ENCODE measurements around the gene ASPN.

Gene ASPN

GRCh38 chr9:92510747-92511146 lies 28.4 kb upstream of the ASPN start:
- H3K4me1 ChIP-seq (ENCODE audit: control insufficient read depth, insufficient read depth, low read depth, low read length), result peaks cover 6% of the 10 kb centered on the region
- no peak overlapping the region for H4K8ac ChIP-seq (ENCODE audit: low read length)
- H2AFZ ChIP-seq (ENCODE audit: low read depth, low read length), result no peak overlapping the region
- no peak overlapping the region for H3K4me3 ChIP-seq (ENCODE audit: insufficient read depth in 1 of 2, low read depth in 1 of 2, low read length in 2 of 2)
- H2BK15ac ChIP-seq (ENCODE audit: low read depth, poor library complexity, severe bottlenecking), result no peak overlapping the region
- H3K4ac ChIP-seq (ENCODE audit: low read depth in 1 of 2, low read length in 2 of 2), result no peak overlapping the region
- H3K9ac ChIP-seq (ENCODE audit: low read length), result no peak overlapping the region
- H4K91ac ChIP-seq (ENCODE audit: low read length), result no peak overlapping the region
- no peak overlapping the region for H3K4me2 ChIP-seq (ENCODE audit: low read length, poor library complexity, severe bottlenecking)
- no peaks in the 10 kb centered on the region for H3K9me3 ChIP-seq (ENCODE audit: control insufficient read depth, low read length)
- H2AK5ac ChIP-seq (ENCODE audit: low read length, severe bottlenecking), result no peak overlapping the region
- no peak overlapping the region for H2BK120ac ChIP-seq (ENCODE audit: low read depth, low read length)
- H2BK12ac ChIP-seq (ENCODE audit: low read length in 2 of 2), result no peak overlapping the region
- no peak overlapping the region for H3K23ac ChIP-seq (ENCODE audit: low read length in 2 of 2)
- H3K79me1 ChIP-seq (replicated peaks; ENCODE audit: low read length, poor library complexity, severe bottlenecking), result no peaks in the 10 kb centered on the region
- no peak overlapping the region for H3K14ac ChIP-seq (ENCODE audit: low read length in 2 of 2)
- no peak overlapping the region for H3K18ac ChIP-seq (ENCODE audit: low read depth in 1 of 2, low read length in 2 of 2)
- no peaks in the 10 kb centered on the region for H3K27me3 ChIP-seq (ENCODE audit: control insufficient read depth in 1 of 2, insufficient read depth in 1 of 2, low read length in 2 of 2)
- no peak for DNase-seq
- H3K27ac ChIP-seq (ENCODE audit: low read length, poor library complexity, severe bottlenecking), result no peak overlapping the region
- H2BK5ac ChIP-seq (ENCODE audit: low read depth, low read length, poor library complexity, severe bottlenecking), result no peak overlapping the region
- peaks cover 0 to 3% of the 10 kb centered on the region in 2 experiments for H3K36me3 ChIP-seq (ENCODE audit: control insufficient read depth in 1 of 2, insufficient read depth in 2 of 2, low read depth in 1 of 2, low read length in 2 of 2)

- Histone ChIP-seq H3K4ac (ENCODE audit: low read depth in 1 of 2, low read length in 2 of 2) (no peak overlapping the region), H2AFZ (ENCODE audit: low read depth, low read length) (no peak overlapping the region), H2BK12ac (ENCODE audit: low read length in 2 of 2) (no peak overlapping the region), H3K4me1 (ENCODE audit: control insufficient read depth, insufficient read depth, low read depth, low read length) (peaks cover 6% of the 10 kb centered on the region), H3K14ac (ENCODE audit: low read length in 2 of 2) (no peak overlapping the region), H4K91ac (ENCODE audit: low read length) (no peak overlapping the region), H2AK5ac (ENCODE audit: low read length, severe bottlenecking) (no peak overlapping the region), H3K9me3 (ENCODE audit: control insufficient read depth, low read length) (no peaks in the 10 kb centered on the region), H3K27ac (ENCODE audit: low read length, poor library complexity, severe bottlenecking) (no peak overlapping the region), H3K23ac (ENCODE audit: low read length in 2 of 2) (no peak overlapping the region), H3K18ac (ENCODE audit: low read depth in 1 of 2, low read length in 2 of 2) (no peak overlapping the region), H2BK5ac (ENCODE audit: low read depth, low read length, poor library complexity, severe bottlenecking) (no peak overlapping the region), H3K27me3 (ENCODE audit: control insufficient read depth in 1 of 2, insufficient read depth in 1 of 2, low read length in 2 of 2) (no peaks in the 10 kb centered on the region), H3K4me3 (ENCODE audit: insufficient read depth in 1 of 2, low read depth in 1 of 2, low read length in 2 of 2) (no peak overlapping the region), H3K79me1 (replicated peaks; ENCODE audit: low read length, poor library complexity, severe bottlenecking) (no peaks in the 10 kb centered on the region), H2BK15ac (ENCODE audit: low read depth, poor library complexity, severe bottlenecking) (no peak overlapping the region), H4K8ac (ENCODE audit: low read length) (no peak overlapping the region), H3K9ac (ENCODE audit: low read length) (no peak overlapping the region), H2BK120ac (ENCODE audit: low read depth, low read length) (no peak overlapping the region), H3K4me2 (ENCODE audit: low read length, poor library complexity, severe bottlenecking) (no peak overlapping the region), H3K36me3 (ENCODE audit: control insufficient read depth in 1 of 2, insufficient read depth in 2 of 2, low read depth in 1 of 2, low read length in 2 of 2) (no peaks in the 10 kb centered on the region)
- WGBS, result 95% methylated on average over 4 of the region's 5 CpGs
- no peak for DNase-seq
These were observed 26.7 kb upstream of the ASPN start for GRCh38 chr9:92509050-92509449.

- Histone ChIP-seq H3K4me3 (ENCODE audit: insufficient read depth in 1 of 2, low read depth in 1 of 2, low read length in 2 of 2) (peak overlapping the region in 1 of 2 experiments; percentile 13), H3K4ac (ENCODE audit: low read depth in 1 of 2, low read length in 2 of 2) (no peak overlapping the region), H3K9ac (ENCODE audit: low read length) (peak overlapping the region; percentile 91), H2BK5ac (ENCODE audit: low read depth, low read length, poor library complexity, severe bottlenecking) (no peak overlapping the region), H3K4me2 (ENCODE audit: low read length, poor library complexity, severe bottlenecking) (no peak overlapping the region), H3K27ac (ENCODE audit: low read length, poor library complexity, severe bottlenecking) (no peak overlapping the region), H3K36me3 (ENCODE audit: control insufficient read depth in 1 of 2, insufficient read depth in 2 of 2, low read depth in 1 of 2, low read length in 2 of 2) (no peaks in the 10 kb centered on the region), H3K9me3 (ENCODE audit: control insufficient read depth, low read length) (no peaks in the 10 kb centered on the region), H2BK12ac (ENCODE audit: low read length in 2 of 2) (no peak overlapping the region), H2AK5ac (ENCODE audit: low read length, severe bottlenecking) (no peak overlapping the region), H4K91ac (ENCODE audit: low read length) (peak overlapping the region; percentile 45), H3K4me1 (ENCODE audit: control insufficient read depth, insufficient read depth, low read depth, low read length) (peaks cover 6% of the 10 kb centered on the region), H3K79me1 (replicated peaks; ENCODE audit: low read length, poor library complexity, severe bottlenecking) (no peaks in the 10 kb centered on the region), H3K18ac (ENCODE audit: low read depth in 1 of 2, low read length in 2 of 2) (no peak overlapping the region), H2BK120ac (ENCODE audit: low read depth, low read length) (no peak overlapping the region), H2BK15ac (ENCODE audit: low read depth, poor library complexity, severe bottlenecking) (no peak overlapping the region), H3K23ac (ENCODE audit: low read length in 2 of 2) (no peak overlapping the region), H3K14ac (ENCODE audit: low read length in 2 of 2) (no peak overlapping the region), H3K27me3 (ENCODE audit: control insufficient read depth in 1 of 2, insufficient read depth in 1 of 2, low read length in 2 of 2) (no peaks in the 10 kb centered on the region), H4K8ac (ENCODE audit: low read length) (peak overlapping the region; percentile 27), H2AFZ (ENCODE audit: low read depth, low read length) (no peak overlapping the region)
- no peak for DNase-seq
- 89% methylated on average over 9 of the region's 10 CpGs for WGBS
These were observed 25.9 kb upstream of the ASPN start for GRCh38 chr9:92508018-92508820.

- Histone ChIP-seq H3K4ac (ENCODE audit: low read depth in 1 of 2, low read length in 2 of 2) (no peak overlapping the region), H3K27ac (ENCODE audit: low read length, poor library complexity, severe bottlenecking) (no peak overlapping the region), H2AFZ (ENCODE audit: low read depth, low read length) (no peak overlapping the region), H2BK12ac (ENCODE audit: low read length in 2 of 2) (no peak overlapping the region), H3K4me2 (ENCODE audit: low read length, poor library complexity, severe bottlenecking) (no peak overlapping the region), H2AK5ac (ENCODE audit: low read length, severe bottlenecking) (no peak overlapping the region), H2BK15ac (ENCODE audit: low read depth, poor library complexity, severe bottlenecking) (no peak overlapping the region), H3K9ac (ENCODE audit: low read length) (peak overlapping the region; percentile 91), H3K4me3 (ENCODE audit: insufficient read depth in 1 of 2, low read depth in 1 of 2, low read length in 2 of 2) (peak overlapping the region in 1 of 2 experiments; percentile 13), H3K14ac (ENCODE audit: low read length in 2 of 2) (no peak overlapping the region), H4K8ac (ENCODE audit: low read length) (peak overlapping the region; percentile 67), H3K23ac (ENCODE audit: low read length in 2 of 2) (no peak overlapping the region), H3K36me3 (ENCODE audit: control insufficient read depth in 1 of 2, insufficient read depth in 2 of 2, low read depth in 1 of 2, low read length in 2 of 2) (no peaks in the 10 kb centered on the region), H4K91ac (ENCODE audit: low read length) (no peak overlapping the region), H3K79me1 (replicated peaks; ENCODE audit: low read length, poor library complexity, severe bottlenecking) (no peaks in the 10 kb centered on the region), H3K27me3 (ENCODE audit: control insufficient read depth in 1 of 2, insufficient read depth in 1 of 2, low read length in 2 of 2) (no peaks in the 10 kb centered on the region), H3K18ac (ENCODE audit: low read depth in 1 of 2, low read length in 2 of 2) (no peak overlapping the region), H2BK120ac (ENCODE audit: low read depth, low read length) (no peak overlapping the region), H2BK5ac (ENCODE audit: low read depth, low read length, poor library complexity, severe bottlenecking) (no peak overlapping the region), H3K9me3 (ENCODE audit: control insufficient read depth, low read length) (no peaks in the 10 kb centered on the region), H3K4me1 (ENCODE audit: control insufficient read depth, insufficient read depth, low read depth, low read length) (peaks cover 1% of the 10 kb centered on the region)
- DNase-seq, result no peak
- WGBS, result 56% methylated on average over 4 of the region's 4 CpGs
These were observed 25.2 kb upstream of the ASPN start for GRCh38 chr9:92507496-92507895.

All from mesenchymal stem cell (in vitro differentiated cells and primary cell).